ENCODE results near the gene RAD21L1. TPM values are rescaled to one million over a fixed set of nuclear protein-coding genes. Genes with fewer than 3 reads are reported as not detected.
A peak's percentile ranks its signal among the peaks of the same experiment; 100 is the strongest.

RAD21L1 gene
- total RNA-seq, 4 donors from 2014 or later = not detected

DNA sequence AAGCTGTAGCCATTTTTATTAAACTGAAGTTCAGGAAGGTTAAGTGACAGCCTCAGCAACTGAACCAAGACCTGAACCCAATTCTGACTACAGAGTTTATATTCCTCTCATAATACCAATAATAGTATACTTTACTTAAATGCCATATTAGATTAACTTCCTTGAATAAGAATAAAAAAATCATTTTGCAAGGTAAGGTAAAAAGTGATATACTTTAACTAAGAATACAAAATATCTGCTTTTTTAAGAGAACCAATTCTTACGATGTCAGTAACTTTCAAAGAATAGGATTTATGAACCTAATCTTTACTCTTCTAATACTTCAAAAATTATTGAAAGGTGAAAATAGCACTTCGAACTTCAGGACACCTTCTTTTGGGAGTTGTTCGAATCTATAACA, 3.7 kb downstream of the RAD21L1 start:
- no peak for DNase-seq (ENCODE audit: low spot score)
- ATAC-seq (ENCODE audit: low FRiP score) = no peak
- TF ChIP-seq, protein P1, sequence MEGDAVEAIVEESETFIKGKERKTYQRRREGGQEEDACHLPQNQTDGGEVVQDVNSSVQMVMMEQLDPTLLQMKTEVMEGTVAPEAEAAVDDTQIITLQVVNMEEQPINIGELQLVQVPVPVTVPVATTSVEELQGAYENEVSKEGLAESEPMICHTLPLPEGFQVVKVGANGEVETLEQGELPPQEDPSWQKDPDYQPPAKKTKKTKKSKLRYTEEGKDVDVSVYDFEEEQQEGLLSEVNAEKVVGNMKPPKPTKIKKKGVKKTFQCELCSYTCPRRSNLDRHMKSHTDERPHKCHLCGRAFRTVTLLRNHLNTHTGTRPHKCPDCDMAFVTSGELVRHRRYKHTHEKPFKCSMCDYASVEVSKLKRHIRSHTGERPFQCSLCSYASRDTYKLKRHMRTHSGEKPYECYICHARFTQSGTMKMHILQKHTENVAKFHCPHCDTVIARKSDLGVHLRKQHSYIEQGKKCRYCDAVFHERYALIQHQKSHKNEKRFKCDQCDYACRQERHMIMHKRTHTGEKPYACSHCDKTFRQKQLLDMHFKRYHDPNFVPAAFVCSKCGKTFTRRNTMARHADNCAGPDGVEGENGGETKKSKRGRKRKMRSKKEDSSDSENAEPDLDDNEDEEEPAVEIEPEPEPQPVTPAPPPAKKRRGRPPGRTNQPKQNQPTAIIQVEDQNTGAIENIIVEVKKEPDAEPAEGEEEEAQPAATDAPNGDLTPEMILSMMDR (IDR thresholded peaks at IDR 0.05) = no peak

DNA sequence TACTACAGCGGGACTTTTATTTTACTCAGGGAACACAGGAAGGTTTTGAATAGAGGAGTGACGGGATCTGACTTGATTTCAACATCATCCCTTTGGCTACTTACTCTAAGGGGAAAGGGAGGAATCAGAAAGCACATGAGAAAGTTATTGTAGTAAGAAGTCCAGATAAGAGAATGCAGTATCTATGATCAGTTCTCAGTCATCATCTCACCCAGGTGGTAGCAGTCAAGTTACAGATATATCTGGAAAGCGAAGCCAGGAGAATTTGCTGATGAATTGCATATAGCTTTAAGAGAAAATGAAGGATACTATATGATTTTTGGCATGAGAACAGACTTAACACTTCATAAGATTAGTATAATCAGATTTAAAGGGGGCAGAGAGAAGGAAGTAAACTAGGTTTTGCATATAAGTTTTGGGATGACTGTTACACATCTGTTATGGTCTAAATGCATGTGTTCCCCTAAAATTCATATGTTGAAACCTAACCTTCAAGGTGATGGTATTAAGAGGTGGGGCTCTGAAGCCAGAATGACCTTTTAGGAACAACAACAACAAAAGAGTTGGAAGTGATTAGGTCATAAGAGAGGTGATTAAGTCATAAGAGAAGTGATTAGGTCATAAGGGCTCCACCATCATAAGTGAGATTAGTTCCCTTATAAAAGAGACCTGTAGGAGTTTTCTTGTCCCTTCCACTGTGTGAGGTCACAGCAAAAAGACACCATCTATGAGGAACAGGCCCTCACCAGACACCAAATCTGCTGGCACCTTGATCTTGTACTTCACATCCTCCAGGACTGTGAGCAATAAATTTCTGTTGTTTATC, 6.7 kb downstream of the RAD21L1 start:
- no peak for ATAC-seq (ENCODE audit: low FRiP score)
- TF ChIP-seq, protein P1 (IDR thresholded peaks at IDR 0.05) = no peak
- DNase-seq (ENCODE audit: low spot score) = no peak

DNA sequence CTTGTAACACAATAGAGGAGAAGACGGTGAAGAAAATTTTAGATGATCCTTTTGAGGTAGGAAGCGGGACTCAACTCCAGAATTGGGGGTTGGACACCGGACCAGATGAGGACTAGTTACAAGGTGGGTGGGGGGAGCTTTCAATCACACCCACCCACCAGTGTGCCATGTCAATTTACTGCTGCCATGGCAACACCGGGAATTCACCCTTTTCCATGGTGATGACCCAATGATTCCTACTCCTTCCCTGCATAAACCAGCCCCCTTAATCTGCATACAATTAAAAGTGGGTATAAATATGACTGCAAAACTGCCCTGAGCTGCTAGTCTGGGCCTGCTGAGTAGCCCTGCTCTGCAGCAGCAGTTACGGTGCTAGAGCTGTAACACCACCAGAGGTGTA, 14.7 kb downstream of the RAD21L1 start:
- ATAC-seq (ENCODE audit: low FRiP score) (no peak), DNase-seq (ENCODE audit: low spot score) (no peak)
- TF ChIP-seq, protein P1 (IDR thresholded peaks at IDR 0.05) = no peak

GRCh38 chr20:1241456-1241855, 15.6 kb downstream of the RAD21L1 start:
- ATAC-seq (ENCODE audit: low FRiP score) (no peak), DNase-seq (ENCODE audit: low spot score) (no peak)
- TF ChIP-seq, protein P1 (IDR thresholded peaks at IDR 0.05) = no peak

- ATAC-seq (ENCODE audit: low FRiP score) (no peak), DNase-seq (ENCODE audit: low spot score) (no peak)
- TF ChIP-seq, protein P1 (IDR thresholded peaks at IDR 0.05) = no peak
Measured at GRCh38 chr20:1242099-1242498, 16.3 kb downstream of the RAD21L1 start.

GRCh38 chr20:1242530-1242929, 16.7 kb downstream of the RAD21L1 start:
- ATAC-seq (ENCODE audit: low FRiP score) = peak; percentile 83
- TF ChIP-seq, protein P1 (IDR thresholded peaks at IDR 0.05) = no peak
- DNase-seq (ENCODE audit: low spot score) = no peak

- TF ChIP-seq, protein P1 (IDR thresholded peaks at IDR 0.05) = no peak
- ATAC-seq (ENCODE audit: low FRiP score) (no peak), DNase-seq (ENCODE audit: low spot score) (no peak)
Measured at GRCh38 chr20:1245578-1245977, 19.7 kb downstream of the RAD21L1 start.

All from omental fat pad (tissue), 4 donors.